IMR-90 (cell line): Measurements from ENCODE around the gene MGRN1. TPM values are rescaled to one million over a fixed set of nuclear protein-coding genes. Genes with fewer than 3 reads are reported as not detected.

ENCODE experiments used
- ATAC-seq: fragments of 200-7000 bp; cut with Tn5 transposase; 2 replicates; pipeline ENCODE4 v1.9.1; 2020; ENCODE audit warnings: low read depth, mild to moderate bottlenecking, moderate library complexity
- BruUV-seq: library from RNA; stranded (reverse); fragments of 400-500 nt; replicated peaks from 2 replicates; lab custom pipeline; 2021; lab: Mats Ljungman, UMichigan
- CTCF ChIA-PET: fragments of 300-600 bp; formaldehyde crosslinking; extraction: SDS; loops from one replicate; lab custom pipeline; 2021; ENCODE audit warnings: antibody characterized with exemption; lab: Yijun Ruan, JAX
- POLR2A ChIA-PET: fragments of 300-600 bp; sonication (Branson Sonifier 250); formaldehyde crosslinking; loops from one replicate; lab custom pipeline; 2022; ENCODE audit warnings: antibody characterized with exemption; ENCODE audit not compliant: unreplicated experiment; lab: Charles Lee
- DNase-seq: peaks from one replicate; pipeline ENCODE4 v3.0.0; 2013
- H2AFZ ChIP-seq: replicated peaks from 2 replicates; pipeline ENCODE3; 2013; ENCODE audit warnings: low read length, mild to moderate bottlenecking; ENCODE audit not compliant: poor library complexity
- H2AK5ac ChIP-seq: 2 replicates; pipeline ENCODE4 v1.6.1; 2013; ENCODE audit warnings: low read depth, low read length, inconsistent platforms
- H2AK9ac ChIP-seq: replicated peaks from 2 replicates; pipeline ENCODE3; 2013; ENCODE audit warnings: mild to moderate bottlenecking, low read depth, low read length, moderate library complexity; ENCODE audit not compliant: poor library complexity
- H2BK120ac ChIP-seq: 2 replicates; pipeline ENCODE4 v1.6.1; 2013; ENCODE audit warnings: low read depth, low read length, inconsistent platforms
- H2BK15ac ChIP-seq: 3 replicates; pipeline ENCODE4 v1.6.1; 2013; ENCODE audit warnings: low read depth, low read length, inconsistent platforms
- H2BK20ac ChIP-seq: 2 replicates; pipeline ENCODE4 v1.6.1; 2013; ENCODE audit warnings: low read depth, mild to moderate bottlenecking, inconsistent platforms, low read length, moderate library complexity
- H2BK5ac ChIP-seq: 2 replicates; pipeline ENCODE4 v1.6.1; 2013; ENCODE audit warnings: mild to moderate bottlenecking, low read depth, low read length, inconsistent platforms; ENCODE audit not compliant: poor library complexity, severe bottlenecking
- H3K14ac ChIP-seq: replicated peaks from 2 replicates; pipeline ENCODE4 v1.6.1; 2013; ENCODE audit warnings: low read depth, low read length, inconsistent platforms
- H3K18ac ChIP-seq: 2 replicates; pipeline ENCODE4 v1.6.1; 2013; ENCODE audit warnings: low read depth, low read length, control low read depth
- H3K23ac ChIP-seq: 2 replicates; pipeline ENCODE4 v1.6.1; 2013; ENCODE audit warnings: low read depth, low read length, inconsistent platforms
- H3K27ac ChIP-seq: 2 replicates; pipeline ENCODE4 v1.5.1; 2013; ENCODE audit warnings: mild to moderate bottlenecking, control low read depth, low read length; ENCODE audit not compliant: insufficient read depth
- H3K27me3 ChIP-seq: 2 replicates; pipeline ENCODE4 v1.6.1; 2013; ENCODE audit warnings: low read length; ENCODE audit not compliant: control insufficient read depth, insufficient read depth
- H3K36me3 ChIP-seq: 2 replicates; pipeline ENCODE4 v1.6.1; 2013; ENCODE audit warnings: low read length, mixed read lengths; ENCODE audit not compliant: control insufficient read depth, insufficient read depth
- H3K4ac ChIP-seq: 2 replicates; pipeline ENCODE4 v1.6.1; 2013; ENCODE audit warnings: low read depth, low read length, inconsistent platforms
- H3K4me1 ChIP-seq: 2 replicates; pipeline ENCODE4 v1.6.1; 2013; ENCODE audit warnings: low read length, mixed read lengths; ENCODE audit not compliant: control insufficient read depth, insufficient read depth
- H3K4me2 ChIP-seq: 2 replicates; pipeline ENCODE4 v1.6.1; 2013; ENCODE audit warnings: low read depth, mild to moderate bottlenecking, control low read depth, low read length, moderate library complexity
- H3K4me3 ChIP-seq: 2 replicates; pipeline ENCODE4 v1.5.1; 2013; ENCODE audit warnings: low read depth, mild to moderate bottlenecking, control low read depth, low read length, moderate library complexity; ENCODE audit not compliant: insufficient read depth
- H3K56ac ChIP-seq: 2 replicates; pipeline ENCODE4 v1.6.1; 2013; ENCODE audit warnings: low read length, inconsistent platforms; ENCODE audit not compliant: insufficient read depth; ENCODE audit errors: extremely low read depth
- H3K79me1 ChIP-seq, 2 experiments: 2 replicates each; pipeline ENCODE4 v1.6.1; 2013; ENCODE audit warnings: low read length in 2 of 2, inconsistent platforms in 1 of 2, low read depth in 1 of 2
- H3K9ac ChIP-seq: 2 replicates; pipeline ENCODE4 v1.6.1; 2013; ENCODE audit warnings: low read depth, low read length, control low read depth
- H3K9me1 ChIP-seq: 2 replicates; pipeline ENCODE4 v1.6.1; 2013; ENCODE audit warnings: low read length, inconsistent platforms; ENCODE audit not compliant: insufficient read depth
- H3K9me3 ChIP-seq: 2 replicates; pipeline ENCODE4 v1.6.1; 2013; ENCODE audit warnings: low read length; ENCODE audit not compliant: control insufficient read depth, insufficient read depth
- H4K20me1 ChIP-seq: 2 replicates; pipeline ENCODE4 v1.6.1; 2013; ENCODE audit warnings: low read length, inconsistent platforms; ENCODE audit not compliant: insufficient read depth
- H4K5ac ChIP-seq: 2 replicates; pipeline ENCODE4 v1.6.1; 2013; ENCODE audit warnings: mild to moderate bottlenecking, low read depth, low read length, control low read depth
- H4K8ac ChIP-seq, 2 experiments: 2 replicates each; pipeline ENCODE4 v1.6.1; 2013; ENCODE audit warnings: low read depth in 2 of 2, low read length in 2 of 2, control low read depth in 1 of 2, inconsistent platforms in 1 of 2
- H4K91ac ChIP-seq: 2 replicates; pipeline ENCODE4 v1.6.1; 2013; ENCODE audit warnings: low read depth, low read length, inconsistent platforms; ENCODE audit not compliant: insufficient read depth
- BHLHE40 ChIP-seq: fragments of 150-350 bp; IDR thresholded peaks from 2 replicates; pipeline ENCODE4 v1.6.1; 2016; ENCODE audit warnings: mild to moderate bottlenecking, low read depth, low read length
- CEBPB ChIP-seq: IDR thresholded peaks from 2 replicates; pipeline ENCODE4 v1.6.1; 2012; ENCODE audit warnings: low read depth, low read length, improper control_type of control experiment
- CTCF ChIP-seq: conservative IDR thresholded peaks from 2 replicates; pipeline ENCODE4 v1.5.1; 2012; ENCODE audit warnings: mild to moderate bottlenecking, low read depth, low read length, improper control_type of control experiment
- FOS ChIP-seq: fragments of 150-350 bp; IDR thresholded peaks from 2 replicates; pipeline ENCODE4 v1.6.1; 2016; ENCODE audit warnings: low read depth, low read length
- MAFK ChIP-seq: IDR thresholded peaks from 2 replicates; pipeline ENCODE4 v1.6.1; 2012; ENCODE audit warnings: low read depth, low read length, improper control_type of control experiment
- MXI1 ChIP-seq: IDR thresholded peaks from 2 replicates; pipeline ENCODE4 v1.6.1; 2012; ENCODE audit warnings: low read depth, mild to moderate bottlenecking, low read length, moderate library complexity, borderline replicate concordance
- POLR2A ChIP-seq: IDR thresholded peaks from 2 replicates; pipeline ENCODE4 v1.6.1; 2012; ENCODE audit warnings: mild to moderate bottlenecking, low read depth, low read length
- RAD21 ChIP-seq: IDR thresholded peaks from 2 replicates; pipeline ENCODE4 v1.6.1; 2012; ENCODE audit warnings: low read length, improper control_type of control experiment
- USF2 ChIP-seq: fragments of 150-350 bp; IDR thresholded peaks from 2 replicates; pipeline ENCODE4 v1.6.1; 2017; ENCODE audit warnings: mild to moderate bottlenecking, antibody characterized with exemption, low read length, low read depth
- WGBS, 2 experiments: methylation state at CpG; one replicate each; pipeline versions ENCODE4 v1.1.5 to v1.1.7; 2013; ENCODE audit warnings: missing lambda C conversion rate in 2 of 2; ENCODE audit not compliant: insufficient read length in 1 of 2; ENCODE audit errors: extremely low coverage in 2 of 2; 5-methylcytosine and 5-hydroxymethylcytosine counted together
- dilution Hi-C: fragments of 300-500 bp; cut with HindIII; formaldehyde crosslinking; loops from one replicate; pipeline ENCODE4 v1.14.3; 2018; ENCODE audit warnings: low sequenced_read_pairs; ENCODE audit not compliant: unreplicated experiment
- in situ Hi-C: fragments of 300-500 bp; cut with MboI; formaldehyde crosslinking; loops from 3 replicates; pipeline ENCODE4 v1.14.3; 2019; ENCODE audit warnings: low sequenced_read_pairs, inconsistent platforms, mixed read lengths
- intact Hi-C: fragments of 100-400 bp; cut with micrococcal nuclease; formaldehyde crosslinking; loops from 2 replicates; pipeline ENCODE4 v1.10.0; 2022
- polyA plus RNA-seq, 3 experiments: library from polyadenylated mRNA; depleted of rRNA; stranded (reverse); fragments of >200 nt; gene quantifications; 2 replicates each; pipeline ENCODE4 v1.2.3, GENCODE V29; 2012; ENCODE audit warnings: low replicate concordance in 1 of 3
- total RNA-seq: library from RNA; depleted of rRNA; stranded (reverse); fragments of >200 nt; gene quantifications from 2 replicates; pipeline ENCODE4 v1.2.3, GENCODE V29; 2012

Gene MGRN1
- total and polyA plus RNA-seq, 2 of the 4 experiments (the other 2 are of a cell fraction): 11.7 to 32.7 TPM

- Histone ChIP-seq H2AK5ac (peak within 1 kb of the TSS; percentile 98), H3K9ac (peak within 1 kb of the TSS; percentile 97), H3K4me3 (peak within 1 kb of the TSS; percentile 100), H4K8ac (peak within 1 kb of the TSS; percentile 68 to 98), H3K4me2 (peak within 1 kb of the TSS; percentile 100), H3K4me1 (peaks cover 25% of the 10 kb centered on the region), H3K27me3 (no peaks in the 10 kb centered on the region), H3K27ac (peak within 1 kb of the TSS; percentile 99), H2BK120ac (peak within 1 kb of the TSS; percentile 74), H3K36me3 (peaks cover 3% of the 10 kb centered on the region; the same call in 1 of the 2 replicates), H3K79me1 (peaks cover 16 to 50% of the 10 kb centered on the region in 2 experiments), H3K9me1 (peaks cover 8% of the 10 kb centered on the region), H3K4ac (peak within 1 kb of the TSS; percentile 92), H2BK20ac (peak within 1 kb of the TSS; percentile 8; the same call in 1 of the 2 replicates), H3K23ac (peak within 1 kb of the TSS; percentile 91), H3K9me3 (no peaks in the 10 kb centered on the region), H4K5ac (peak within 1 kb of the TSS; percentile 96), H2BK15ac (peak within 1 kb of the TSS; percentile 71; the same call in 1 of the 3 replicates), H2AK9ac (peak within 1 kb of the TSS; percentile 78), H2AFZ (peak within 1 kb of the TSS; percentile 98), H4K91ac (peak within 1 kb of the TSS; percentile 87), H3K18ac (peak within 1 kb of the TSS; percentile 80), H4K20me1 (peaks cover 41% of the 10 kb centered on the region), H3K14ac (peak within 1 kb of the TSS; percentile 77), H2BK5ac (peak within 1 kb of the TSS; percentile 91), H3K56ac (peak within 1 kb of the TSS; percentile 2)
- CTCF ChIA-PET: interaction anchor here (0.6 kb wide), 1 partner anchor 339 kb away, joined by 5 read pairs; no protein-coding TSS in a partner anchor
- DNase-seq (peak; percentile 87), ATAC-seq (peak; percentile 62)
- in situ Hi-C loops (no loop called here), dilution Hi-C loops (no loop called here), intact Hi-C loops (no loop called here)
- TF ChIP-seq CTCF: no peak
- TF ChIP-seq MAFK: no peak
- no peak for TF ChIP-seq CEBPB
- TF ChIP-seq USF2: no peak
- no peak for TF ChIP-seq RAD21
- peak; percentile 78; the same call in 1 of the 2 replicates for TF ChIP-seq MXI1
- TF ChIP-seq POLR2A: peak; percentile 92
- TF ChIP-seq FOS: peak; percentile 91
- peak; percentile 76 for TF ChIP-seq BHLHE40
- POLR2A ChIA-PET: no interaction called here
- BruUV-seq: no TSS peak
- 10% methylated on average over 69 of the region's 100 CpGs; no CpG with 5 or more reads in 1 of the 2 experiments for WGBS, 2 experiments
Measured at GRCh38 chr16:4614571-4615383, 9.8 kb upstream of the MGRN1 start, which contains the start of gene UBALD1. TSS of gene UBALD1 (minus strand) at chr16:4614888. CDS start at chr16:4614797, 91 bp downstream.
